Neural cell (in vitro differentiated cells): ENCODE data around the gene HJV. TPM values are rescaled to one million over a fixed set of nuclear protein-coding genes. Genes with fewer than 3 reads are reported as not detected.

Source experiments
- H2AFZ ChIP-seq: fragments of 200-600, 300-800 bp; sonication (generic), shearing (Covaris generic); 2 replicates; pipeline ENCODE4 v1.6.0; 2014; ENCODE audit warnings: low read depth, mild to moderate bottlenecking, antibody characterized with exemption, low read length, moderate library complexity
- H3F3A ChIP-seq: fragments of 200-600 bp; shearing (Covaris generic); 2 replicates; pipeline ENCODE4 v1.6.1; 2016; ENCODE audit warnings: mild to moderate bottlenecking, moderate library complexity, mixed read lengths, antibody characterized with exemption, low read length; ENCODE audit not compliant: insufficient read depth, poor library complexity, severe bottlenecking
- H3K27ac ChIP-seq: fragments of 200-600, 300-800 bp; sonication (generic), shearing (Covaris generic); 2 replicates; pipeline ENCODE4 v1.5.1; 2014; ENCODE audit warnings: mild to moderate bottlenecking, low read length, moderate library complexity
- H3K27me3 ChIP-seq: fragments of 300-800, 200-600 bp; sonication (generic), shearing (Covaris generic); 2 replicates; pipeline ENCODE4 v1.6.0; 2014; ENCODE audit warnings: mild to moderate bottlenecking, low read depth, low read length, moderate library complexity; ENCODE audit not compliant: insufficient read depth
- H3K36me3 ChIP-seq: fragments of 300-800, 200-600 bp; sonication (generic), shearing (Covaris generic); 2 replicates; pipeline ENCODE4 v1.5.1; 2014; ENCODE audit warnings: mild to moderate bottlenecking, antibody characterized with exemption, low read length, moderate library complexity; ENCODE audit not compliant: insufficient read depth
- H3K4me2 ChIP-seq: fragments of 300-800, 200-600 bp; sonication (generic), shearing (Covaris generic); 2 replicates; pipeline ENCODE4 v1.6.0; 2014; ENCODE audit warnings: mild to moderate bottlenecking, low read length
- H3K4me3 ChIP-seq: fragments of 300-800, 200-600 bp; sonication (generic), shearing (Covaris generic); 2 replicates; pipeline ENCODE4 v1.5.1; 2014; ENCODE audit warnings: mild to moderate bottlenecking, low read length, moderate library complexity
- H3K79me2 ChIP-seq: fragments of 200-600 bp; shearing (Covaris generic); replicated peaks from 2 replicates; pipeline ENCODE4 v1.6.0; 2014; ENCODE audit warnings: mild to moderate bottlenecking, low read length, moderate library complexity; ENCODE audit not compliant: insufficient read depth
- H3K9ac ChIP-seq: fragments of 300-800, 200-600 bp; sonication (generic), shearing (Covaris generic); 2 replicates; pipeline ENCODE4 v1.6.1; 2016; ENCODE audit warnings: mild to moderate bottlenecking, low read length, mixed read lengths
- H3K9me2 ChIP-seq: fragments of 200-600 bp; shearing (Covaris generic); 2 replicates; pipeline ENCODE4 v1.6.1; 2016; ENCODE audit warnings: mild to moderate bottlenecking, low read length, mixed read lengths; ENCODE audit not compliant: insufficient read depth
- H3K9me3 ChIP-seq: fragments of 200-600, 300-800 bp; sonication (generic), shearing (Covaris generic); 2 replicates; pipeline ENCODE4 v1.6.1; 2016; ENCODE audit warnings: mild to moderate bottlenecking, mixed run types, low read length, moderate library complexity, mixed read lengths
- H4K20me1 ChIP-seq: fragments of 200-600 bp; shearing (Covaris generic); 2 replicates; pipeline ENCODE4 v1.6.1; 2016; ENCODE audit warnings: mild to moderate bottlenecking, mixed run types; ENCODE audit not compliant: insufficient read depth
- EP300 ChIP-seq: fragments of 450-650 bp; conservative IDR thresholded peaks from 2 replicates; pipeline ENCODE4 v1.6.1; 2014; ENCODE audit warnings: antibody characterized with exemption, mild to moderate bottlenecking, moderate library complexity; ENCODE audit not compliant: poor library complexity, severe bottlenecking
- EZH2 ChIP-seq: fragments of 200-600, 300-800 bp; shearing (Covaris generic), sonication (generic); IDR thresholded peaks from 2 replicates; pipeline ENCODE4 v1.6.1; 2014; ENCODE audit warnings: antibody characterized with exemption, low read length, borderline replicate concordance, mild to moderate bottlenecking; ENCODE audit not compliant: insufficient read depth, poor library complexity, severe bottlenecking
- MXI1 ChIP-seq: fragments of 450-650 bp; conservative IDR thresholded peaks from 2 replicates; pipeline ENCODE4 v1.6.1; 2014; ENCODE audit warnings: antibody characterized with exemption, mild to moderate bottlenecking; ENCODE audit not compliant: poor library complexity, severe bottlenecking
- POLR2AphosphoS5 ChIP-seq: IDR thresholded peaks from 2 replicates; pipeline ENCODE4 v1.6.1; 2012
- RAD21 ChIP-seq: fragments of 450-650 bp; conservative IDR thresholded peaks from 2 replicates; pipeline ENCODE4 v1.6.1; 2014; ENCODE audit warnings: antibody characterized with exemption, mild to moderate bottlenecking, moderate library complexity
- SMC3 ChIP-seq: fragments of 450-650 bp; conservative IDR thresholded peaks from 2 replicates; pipeline ENCODE4 v1.6.1; 2014; ENCODE audit warnings: antibody characterized with exemption, mild to moderate bottlenecking, moderate library complexity; ENCODE audit not compliant: poor library complexity
- TAF1 ChIP-seq: IDR thresholded peaks from 2 replicates; pipeline ENCODE4 v1.6.1; 2012; ENCODE audit warnings: low read depth
- polyA plus RNA-seq: library from polyadenylated mRNA; depleted of rRNA; stranded (reverse); fragments of >200 nt; gene quantifications from 2 replicates; pipeline ENCODE4 v1.2.3, GENCODE V29; 2014
- TF ChIP-seq, protein P1 (sequence below): fragments of 450-650 bp; IDR thresholded peaks from 2 replicates; pipeline ENCODE4 v1.5.1; 2014; ENCODE audit warnings: antibody characterized with exemption, mild to moderate bottlenecking, moderate library complexity; ENCODE audit not compliant: poor library complexity, severe bottlenecking
- TF ChIP-seq, protein P2 (sequence below): IDR thresholded peaks from 2 replicates; pipeline ENCODE4 v1.6.1; 2012; ENCODE audit warnings: borderline replicate concordance

The HJV gene
- polyA plus RNA-seq, 1 donor from 2014 or later: not detected

DNA sequence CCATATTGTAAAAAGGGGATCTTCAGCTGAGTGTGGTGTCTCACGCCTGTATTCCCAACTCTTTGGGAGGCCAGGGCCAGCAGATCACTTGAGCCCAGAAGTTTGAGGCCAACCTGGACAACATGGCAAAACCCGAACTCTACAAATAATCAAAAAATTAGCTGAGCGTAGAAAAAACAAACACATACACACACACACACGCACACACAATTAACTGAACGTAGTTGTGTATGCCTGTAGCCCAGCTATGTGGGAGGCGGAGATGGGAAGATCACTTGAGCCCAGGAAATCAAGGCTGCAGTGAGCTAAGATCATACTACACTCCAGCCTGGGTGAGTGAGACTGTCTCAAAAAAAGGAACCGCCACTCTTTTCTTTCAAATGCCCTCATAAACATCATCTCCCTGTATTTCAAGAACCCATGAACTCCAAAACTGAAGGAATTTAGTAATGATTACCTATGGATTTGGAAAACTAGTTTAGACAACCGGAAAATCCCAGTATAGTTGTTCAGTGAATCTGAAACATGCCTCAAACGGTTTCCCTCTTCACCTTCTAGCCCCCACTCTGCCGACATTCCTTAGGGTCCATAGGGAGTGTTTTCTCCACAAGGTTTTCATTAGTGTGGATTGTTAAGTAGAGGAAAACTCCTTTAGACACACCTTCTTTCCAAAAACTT is 29.7 kb downstream of the HJV start:
- H3F3A ChIP-seq: peaks cover 3% of the 10 kb centered on the region
- peak overlapping the region; percentile 76 for H3K9ac ChIP-seq
- no peaks in the 10 kb centered on the region for H3K9me3 ChIP-seq
- H3K36me3 ChIP-seq: peaks cover 29% of the 10 kb centered on the region
- H3K9me2 ChIP-seq: no peaks in the 10 kb centered on the region
- H3K79me2 ChIP-seq: peaks cover 57% of the 10 kb centered on the region
- H3K27me3 ChIP-seq: no peaks in the 10 kb centered on the region
- peak overlapping the region; percentile 100 for H3K4me2 ChIP-seq
- TF ChIP-seq EP300 (no peak), POLR2AphosphoS5 (no peak), SMC3 (no peak), MXI1 (no peak), EZH2 (no peak), TAF1 (no peak), RAD21 (no peak)
- TF ChIP-seq, protein P1, sequence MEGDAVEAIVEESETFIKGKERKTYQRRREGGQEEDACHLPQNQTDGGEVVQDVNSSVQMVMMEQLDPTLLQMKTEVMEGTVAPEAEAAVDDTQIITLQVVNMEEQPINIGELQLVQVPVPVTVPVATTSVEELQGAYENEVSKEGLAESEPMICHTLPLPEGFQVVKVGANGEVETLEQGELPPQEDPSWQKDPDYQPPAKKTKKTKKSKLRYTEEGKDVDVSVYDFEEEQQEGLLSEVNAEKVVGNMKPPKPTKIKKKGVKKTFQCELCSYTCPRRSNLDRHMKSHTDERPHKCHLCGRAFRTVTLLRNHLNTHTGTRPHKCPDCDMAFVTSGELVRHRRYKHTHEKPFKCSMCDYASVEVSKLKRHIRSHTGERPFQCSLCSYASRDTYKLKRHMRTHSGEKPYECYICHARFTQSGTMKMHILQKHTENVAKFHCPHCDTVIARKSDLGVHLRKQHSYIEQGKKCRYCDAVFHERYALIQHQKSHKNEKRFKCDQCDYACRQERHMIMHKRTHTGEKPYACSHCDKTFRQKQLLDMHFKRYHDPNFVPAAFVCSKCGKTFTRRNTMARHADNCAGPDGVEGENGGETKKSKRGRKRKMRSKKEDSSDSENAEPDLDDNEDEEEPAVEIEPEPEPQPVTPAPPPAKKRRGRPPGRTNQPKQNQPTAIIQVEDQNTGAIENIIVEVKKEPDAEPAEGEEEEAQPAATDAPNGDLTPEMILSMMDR: no peak
- TF ChIP-seq, protein P2, sequence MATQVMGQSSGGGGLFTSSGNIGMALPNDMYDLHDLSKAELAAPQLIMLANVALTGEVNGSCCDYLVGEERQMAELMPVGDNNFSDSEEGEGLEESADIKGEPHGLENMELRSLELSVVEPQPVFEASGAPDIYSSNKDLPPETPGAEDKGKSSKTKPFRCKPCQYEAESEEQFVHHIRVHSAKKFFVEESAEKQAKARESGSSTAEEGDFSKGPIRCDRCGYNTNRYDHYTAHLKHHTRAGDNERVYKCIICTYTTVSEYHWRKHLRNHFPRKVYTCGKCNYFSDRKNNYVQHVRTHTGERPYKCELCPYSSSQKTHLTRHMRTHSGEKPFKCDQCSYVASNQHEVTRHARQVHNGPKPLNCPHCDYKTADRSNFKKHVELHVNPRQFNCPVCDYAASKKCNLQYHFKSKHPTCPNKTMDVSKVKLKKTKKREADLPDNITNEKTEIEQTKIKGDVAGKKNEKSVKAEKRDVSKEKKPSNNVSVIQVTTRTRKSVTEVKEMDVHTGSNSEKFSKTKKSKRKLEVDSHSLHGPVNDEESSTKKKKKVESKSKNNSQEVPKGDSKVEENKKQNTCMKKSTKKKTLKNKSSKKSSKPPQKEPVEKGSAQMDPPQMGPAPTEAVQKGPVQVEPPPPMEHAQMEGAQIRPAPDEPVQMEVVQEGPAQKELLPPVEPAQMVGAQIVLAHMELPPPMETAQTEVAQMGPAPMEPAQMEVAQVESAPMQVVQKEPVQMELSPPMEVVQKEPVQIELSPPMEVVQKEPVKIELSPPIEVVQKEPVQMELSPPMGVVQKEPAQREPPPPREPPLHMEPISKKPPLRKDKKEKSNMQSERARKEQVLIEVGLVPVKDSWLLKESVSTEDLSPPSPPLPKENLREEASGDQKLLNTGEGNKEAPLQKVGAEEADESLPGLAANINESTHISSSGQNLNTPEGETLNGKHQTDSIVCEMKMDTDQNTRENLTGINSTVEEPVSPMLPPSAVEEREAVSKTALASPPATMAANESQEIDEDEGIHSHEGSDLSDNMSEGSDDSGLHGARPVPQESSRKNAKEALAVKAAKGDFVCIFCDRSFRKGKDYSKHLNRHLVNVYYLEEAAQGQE: no peak
- H3K4me3 ChIP-seq: peak overlapping the region; percentile 79
- no peak overlapping the region for H2AFZ ChIP-seq
- peak overlapping the region; percentile 85 for H3K27ac ChIP-seq
- H4K20me1 ChIP-seq: peaks cover 52% of the 10 kb centered on the region

DNA sequence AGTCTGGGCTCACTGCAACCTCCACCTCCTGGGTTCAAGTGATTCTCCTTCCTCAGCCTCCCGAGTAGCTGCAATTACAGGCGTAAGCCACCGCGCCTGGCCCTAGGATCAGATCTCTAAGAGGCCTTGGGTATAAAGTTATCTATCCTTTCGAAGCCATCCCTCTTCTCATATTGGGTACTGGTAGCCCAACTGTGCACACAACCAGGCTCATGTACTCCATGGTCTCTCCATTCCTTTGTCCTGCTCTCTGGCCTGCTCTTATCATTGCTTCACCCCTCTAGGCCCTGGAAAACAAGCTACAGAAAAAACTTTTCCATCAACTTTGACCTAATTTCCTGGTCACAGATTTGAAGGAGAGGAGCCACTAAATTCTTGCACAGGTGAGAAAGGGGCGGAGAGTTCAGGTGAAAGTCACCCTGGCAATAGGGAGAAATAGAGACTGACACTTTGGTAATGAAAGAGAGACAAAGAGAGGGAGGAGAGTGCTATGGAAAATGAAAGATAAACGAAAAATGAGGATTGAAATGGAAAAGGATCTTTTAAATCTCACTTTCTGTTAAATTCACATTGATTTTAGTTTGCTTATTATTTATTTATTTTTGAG is 31.2 kb downstream of the HJV start:
- Histone ChIP-seq H2AFZ (no peak overlapping the region), H4K20me1 (peaks cover 43% of the 10 kb centered on the region), H3K36me3 (peaks cover 29% of the 10 kb centered on the region), H3K4me3 (peak overlapping the region; percentile 79), H3K4me2 (no peak overlapping the region), H3K79me2 (peaks cover 47% of the 10 kb centered on the region), H3K9ac (no peak overlapping the region), H3K9me2 (no peaks in the 10 kb centered on the region), H3K27ac (peak overlapping the region; percentile 85), H3K9me3 (no peaks in the 10 kb centered on the region), H3F3A (peaks cover 3% of the 10 kb centered on the region), H3K27me3 (no peaks in the 10 kb centered on the region)
- TF ChIP-seq SMC3 (no peak), EP300 (no peak), RAD21 (no peak), EZH2 (no peak), MXI1 (no peak), POLR2AphosphoS5 (no peak), TAF1 (no peak)
- TF ChIP-seq, protein P1: no peak
- TF ChIP-seq, protein P2: no peak
